GM20431 (cell line): ENCODE data around the gene TEX2.
"Not testable (repeated sequence)": the region's sequence is repeated elsewhere in the genome, so short reads cannot be mapped to it uniquely, and the experiment has no call there.

Experiments
- in situ Hi-C: fragments of 300-500 bp; cut with MseI, MboI; formaldehyde crosslinking; loops from one replicate; pipeline ENCODE4 v1.15.0; 2020; ENCODE audit warnings: low sequenced_read_pairs; ENCODE audit not compliant: unreplicated experiment

Gene TEX2

GRCh38 chr17:64216338-64217248 is 46.5 kb downstream of the TEX2 start:
- in situ Hi-C loops: no loop called here

DNA sequence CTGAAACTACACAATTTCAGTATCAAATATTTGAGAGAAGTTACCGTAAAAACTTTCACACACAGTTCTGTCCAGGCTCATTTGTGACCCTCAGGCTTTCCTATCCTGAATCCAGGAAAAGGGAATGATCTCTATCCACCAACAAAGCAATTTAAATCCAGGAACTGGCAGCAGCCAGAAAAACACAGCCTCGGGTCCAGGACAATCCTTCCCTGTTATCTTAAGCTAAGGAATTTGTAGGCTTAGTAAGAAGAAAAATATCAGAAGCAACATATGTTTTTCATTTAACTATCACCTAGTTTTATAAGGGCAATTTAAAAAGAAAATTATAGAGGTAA is 47.1 kb downstream of the TEX2 start:
- in situ Hi-C loops: no loop called here

DNA sequence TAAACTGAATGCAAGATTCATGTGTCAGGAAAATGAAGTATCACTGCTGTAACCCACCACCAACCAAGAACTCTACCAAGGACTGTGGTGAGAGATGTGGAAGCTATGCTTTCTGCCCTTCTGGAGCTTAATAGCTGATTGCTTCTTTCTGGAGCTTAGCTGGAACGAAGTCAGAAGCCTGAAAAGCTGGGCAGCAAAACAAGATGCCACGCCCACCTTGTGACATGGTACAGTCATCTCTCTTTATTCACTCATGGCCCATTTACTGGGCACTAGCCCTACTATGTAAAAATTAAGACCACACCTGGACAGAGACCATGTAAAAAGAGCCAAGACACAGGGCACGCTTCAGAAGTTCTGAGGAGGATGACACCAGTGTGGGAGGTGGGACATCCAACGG is 48.1 kb downstream of the TEX2 start:
- in situ Hi-C loops: no loop called here

DNA sequence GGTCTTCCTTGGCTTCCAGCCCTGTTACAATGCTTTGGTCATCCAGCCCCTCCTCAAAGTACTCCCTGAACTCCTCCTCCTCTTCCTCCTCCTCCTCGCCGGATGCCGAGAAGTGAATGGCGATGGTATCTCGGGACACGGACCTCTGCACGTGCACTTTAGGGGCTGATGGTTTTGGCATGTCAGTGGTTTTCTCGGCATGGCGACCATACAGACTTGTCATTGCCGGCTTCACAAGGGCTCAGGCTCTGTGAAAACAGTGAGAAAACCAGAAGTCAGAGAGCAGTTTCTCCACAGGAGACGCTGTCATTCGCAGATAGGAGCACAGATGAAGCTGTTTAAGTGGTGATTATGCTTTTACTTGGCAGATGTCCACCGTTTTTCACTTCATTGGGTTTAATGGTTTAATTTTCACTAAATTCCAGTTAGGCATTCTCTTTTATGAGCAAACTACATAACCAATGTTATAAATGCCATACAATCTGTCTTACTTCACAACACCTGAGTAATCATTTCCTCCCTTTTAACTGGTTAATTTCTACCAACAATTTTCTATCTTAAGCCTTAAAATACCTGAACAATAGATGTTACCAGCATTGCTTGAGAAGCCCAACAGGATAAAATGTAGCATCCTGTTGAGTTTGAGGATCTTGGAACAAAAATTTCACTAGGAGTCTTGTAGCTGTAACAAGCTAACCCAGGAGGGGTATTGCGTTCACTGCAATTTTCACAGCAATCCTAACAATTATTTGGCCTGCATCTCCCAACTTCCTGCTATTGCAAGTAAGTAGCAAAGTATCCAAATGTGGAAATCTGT is 48.9 kb downstream of the TEX2 start:
- in situ Hi-C loops: no loop called here

DNA sequence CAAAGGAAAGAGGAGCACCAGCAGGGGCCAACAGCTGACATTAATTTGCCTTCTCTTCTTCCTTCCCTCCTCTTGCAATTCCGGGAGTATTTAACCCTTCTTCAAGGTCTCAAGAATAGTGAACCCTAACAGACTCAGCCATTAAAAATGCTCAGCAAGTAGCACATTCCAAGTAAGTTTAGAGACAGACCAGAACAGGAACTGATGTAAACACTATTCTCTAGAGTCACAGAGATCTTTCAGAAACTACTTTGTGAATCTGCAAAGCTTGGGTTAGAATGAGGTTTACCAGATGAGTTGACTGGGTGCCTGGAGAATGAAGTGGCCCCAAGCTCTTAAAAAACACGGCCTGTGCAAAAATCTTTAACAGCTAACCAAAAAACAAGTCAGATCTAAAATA is 50.9 kb downstream of the TEX2 start:
- in situ Hi-C loops: no loop called here

- in situ Hi-C loops: no loop called here
Observed at GRCh38 chr17:64209983-64210382, 53.1 kb downstream of the TEX2 start.

DNA sequence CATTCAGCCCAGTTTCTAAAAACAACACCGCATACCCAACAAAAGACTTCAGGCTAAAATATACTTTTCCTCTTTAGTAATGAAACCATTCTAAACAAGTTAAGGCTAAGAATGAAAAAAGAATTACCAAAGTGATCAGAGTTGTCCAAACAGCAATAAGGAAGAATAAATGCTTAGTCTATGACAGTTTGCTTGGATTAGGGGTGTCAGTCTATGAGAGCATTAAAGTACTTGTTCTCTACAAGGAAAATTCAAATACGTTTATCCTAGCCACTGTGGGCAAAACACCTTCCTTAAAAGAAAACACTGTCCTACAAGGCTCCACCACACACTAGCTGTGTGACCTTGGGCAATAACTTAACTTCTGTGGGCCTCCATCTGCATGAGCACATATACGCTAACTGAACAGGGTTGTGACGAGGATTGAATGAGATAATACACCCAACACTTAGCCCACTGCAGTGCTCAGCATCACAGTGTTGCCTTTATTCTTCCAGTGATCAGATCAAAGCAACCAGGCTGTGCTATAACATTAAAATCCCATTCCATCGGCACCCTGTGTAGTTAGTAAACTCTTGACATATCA is 53.6 kb downstream of the TEX2 start:
- in situ Hi-C loops: no loop called here

DNA sequence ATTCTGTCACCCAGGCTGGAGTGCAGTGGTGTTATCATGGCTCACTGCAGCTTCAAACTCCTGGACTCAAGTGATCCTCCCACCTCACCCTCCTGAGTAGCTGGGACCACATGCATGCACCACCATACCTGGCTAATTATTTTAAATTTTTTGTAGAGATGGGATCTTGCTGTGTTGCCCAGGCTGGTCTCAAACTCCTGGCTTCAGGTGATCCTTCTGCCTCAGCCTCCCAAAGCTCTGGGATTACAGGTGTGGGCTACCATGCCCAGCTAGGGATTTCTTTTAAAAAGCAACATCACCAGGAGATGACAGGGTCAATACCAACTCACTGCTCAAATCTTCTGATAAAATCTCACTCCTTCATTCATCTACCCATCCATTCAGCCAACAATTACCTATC is 54.4 kb downstream of the TEX2 start:
- in situ Hi-C loops: not testable (repeated sequence)

DNA sequence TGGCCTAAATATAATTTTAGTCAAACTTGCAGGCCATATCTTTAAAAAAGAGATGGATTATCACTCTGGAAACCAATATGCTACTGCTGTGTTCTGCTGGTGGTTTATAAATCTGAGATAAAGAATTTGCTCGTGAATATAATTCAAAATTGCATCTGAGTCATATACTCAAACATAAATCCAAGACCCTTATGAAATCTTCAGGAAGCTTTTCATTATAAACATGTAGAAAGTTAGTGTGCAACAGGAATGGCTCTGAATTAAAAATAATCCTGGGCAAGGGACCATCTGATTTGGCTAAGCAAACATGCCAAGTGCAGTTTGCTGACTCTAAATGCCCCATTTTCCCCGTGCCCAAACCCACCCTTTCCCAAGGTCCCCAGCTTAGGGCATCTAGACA is 57.3 kb downstream of the TEX2 start:
- in situ Hi-C loops: no loop called here

GRCh38 chr17:64203630-64204029 is 59.4 kb downstream of the TEX2 start:
- in situ Hi-C loops: no loop called here

GRCh38 chr17:64202683-64203344 is 60.2 kb downstream of the TEX2 start:
- in situ Hi-C loops: no loop called here

DNA sequence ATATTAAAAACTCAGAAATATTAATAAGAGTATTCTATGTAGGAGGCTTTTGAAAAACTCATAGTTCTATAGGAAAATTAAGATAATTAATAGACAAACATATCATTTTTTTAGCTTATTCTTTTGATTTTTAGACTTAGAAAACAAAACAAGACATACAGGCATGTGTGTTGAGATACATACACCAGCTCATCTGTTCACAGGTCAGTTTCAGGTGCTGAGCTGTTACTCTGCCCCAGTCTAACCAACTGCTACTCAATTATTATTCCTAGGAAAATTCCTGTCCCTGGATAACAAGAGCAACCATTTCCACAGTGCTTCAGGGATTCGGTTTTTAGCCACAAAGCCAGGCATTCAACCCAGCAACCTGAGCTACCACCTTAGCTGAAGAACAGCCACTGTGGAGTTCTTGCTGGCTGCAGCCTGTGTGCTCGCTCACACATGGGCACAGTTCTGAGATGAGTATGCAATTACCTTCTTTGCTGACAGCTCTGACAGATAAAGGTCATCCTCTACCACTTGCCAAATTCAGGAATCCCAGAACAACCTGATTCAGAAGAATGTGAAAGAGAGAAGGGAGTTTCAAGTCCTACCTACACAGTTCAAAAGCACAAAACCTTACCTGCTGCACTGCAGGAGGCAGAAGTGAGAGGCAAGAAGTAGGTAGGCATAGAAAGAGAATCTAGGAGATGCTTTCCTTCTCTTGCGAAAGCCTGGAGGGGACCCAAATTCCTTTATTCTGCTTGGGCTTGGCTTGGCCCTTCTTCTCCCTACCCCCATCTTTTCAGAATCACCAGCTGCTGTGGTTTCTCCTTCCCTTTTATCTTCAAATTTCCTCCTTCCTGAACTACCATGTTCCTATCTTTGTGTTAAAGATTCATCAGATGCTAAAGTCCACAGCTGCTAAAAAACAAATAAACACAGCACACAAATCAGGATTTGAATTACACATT is 62.7 kb downstream of the TEX2 start:
- in situ Hi-C loops: no loop called here

GRCh38 chr17:64198331-64199090 is 64.5 kb downstream of the TEX2 start:
- in situ Hi-C loops: no loop called here

- in situ Hi-C loops: no loop called here
Observed at GRCh38 chr17:64196601-64197000, 66.5 kb downstream of the TEX2 start.

DNA sequence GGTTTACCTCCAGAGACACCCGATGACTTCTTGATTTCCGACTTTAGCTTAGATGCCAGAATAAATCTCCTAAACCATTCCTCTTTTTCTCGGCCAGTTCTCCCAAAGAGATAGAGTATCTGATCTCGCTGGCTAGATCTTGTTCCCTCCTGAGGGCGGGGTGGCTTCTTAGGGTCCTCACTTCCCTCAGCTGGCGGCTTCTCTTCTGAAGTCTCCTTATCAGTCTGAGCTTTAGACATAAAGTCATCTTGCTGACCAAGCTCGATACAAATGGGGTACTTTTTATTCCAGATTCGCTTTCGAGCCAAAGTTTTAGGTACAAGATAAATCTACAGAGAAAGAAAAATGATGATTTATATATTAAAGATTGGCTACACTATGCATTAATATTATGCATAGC is 69.5 kb downstream of the TEX2 start:
- in situ Hi-C loops: no loop called here

GRCh38 chr17:64192589-64192988 is 70.5 kb downstream of the TEX2 start:
- in situ Hi-C loops: no loop called here

DNA sequence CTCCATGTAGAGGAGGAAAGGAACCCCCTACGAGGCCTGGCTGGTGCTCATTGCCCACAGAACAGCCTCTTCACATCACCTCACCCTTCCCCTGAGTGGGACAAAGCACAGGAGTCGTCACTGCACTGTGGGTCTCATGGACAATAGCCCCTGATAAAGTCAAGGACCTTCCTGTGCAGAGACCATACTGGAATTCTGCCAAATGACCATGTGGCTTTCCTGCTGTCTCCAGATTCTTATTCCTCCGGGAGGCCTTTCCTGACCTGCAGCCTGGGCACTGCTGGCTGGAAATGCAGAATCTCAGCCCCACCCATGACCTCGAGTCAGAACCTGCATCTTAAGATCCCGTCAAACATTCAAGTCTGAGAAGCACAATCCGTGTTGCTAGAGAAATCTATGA is 72.6 kb downstream of the TEX2 start:
- in situ Hi-C loops: no loop called here

GRCh38 chr17:64188088-64188487 is 75.0 kb downstream of the TEX2 start:
- in situ Hi-C loops: no loop called here
